DOHH2 (cell line): ENCODE measurements around the gene DMD.

Source experiments
- EZH2phosphoT487 ChIP-seq: fragments of 200-600 bp; sonication (generic); IDR thresholded peaks from 2 replicates; pipeline ENCODE4 v1.6.1; 2017; ENCODE audit warnings: borderline replicate concordance, mild to moderate bottlenecking, antibody characterized with exemption, low read length, moderate library complexity, mixed read lengths
- TF ChIP-seq, protein P1 (sequence below): fragments of 200-600 bp; sonication (generic); IDR thresholded peaks from one replicate; pipeline ENCODE4 v1.5.1; 2014; ENCODE audit warnings: antibody characterized with exemption, mild to moderate bottlenecking, low read depth, low read length; ENCODE audit not compliant: poor library complexity, severe bottlenecking

DNA sequence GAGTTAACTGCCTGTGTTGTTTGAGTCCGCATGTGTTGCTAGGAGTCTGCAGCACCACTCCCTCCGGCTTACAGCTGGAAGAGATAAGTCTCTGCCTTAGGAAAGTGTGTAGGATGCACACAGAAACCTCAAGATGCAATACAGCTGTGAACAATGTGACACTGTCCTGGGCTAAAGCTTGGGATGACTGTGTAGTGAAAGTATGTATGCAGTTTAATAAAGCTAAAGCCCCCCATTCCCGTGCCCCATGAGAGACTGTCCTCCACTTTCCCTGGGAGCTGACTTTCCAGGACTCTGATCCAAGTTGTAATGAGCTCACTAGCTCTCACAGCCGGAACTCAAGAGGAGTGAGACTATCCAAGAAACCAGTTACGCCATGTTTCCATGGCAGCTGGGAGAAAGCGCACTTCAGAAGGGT is 1982.9 kb downstream of the DMD start:
- TF ChIP-seq, protein P1, sequence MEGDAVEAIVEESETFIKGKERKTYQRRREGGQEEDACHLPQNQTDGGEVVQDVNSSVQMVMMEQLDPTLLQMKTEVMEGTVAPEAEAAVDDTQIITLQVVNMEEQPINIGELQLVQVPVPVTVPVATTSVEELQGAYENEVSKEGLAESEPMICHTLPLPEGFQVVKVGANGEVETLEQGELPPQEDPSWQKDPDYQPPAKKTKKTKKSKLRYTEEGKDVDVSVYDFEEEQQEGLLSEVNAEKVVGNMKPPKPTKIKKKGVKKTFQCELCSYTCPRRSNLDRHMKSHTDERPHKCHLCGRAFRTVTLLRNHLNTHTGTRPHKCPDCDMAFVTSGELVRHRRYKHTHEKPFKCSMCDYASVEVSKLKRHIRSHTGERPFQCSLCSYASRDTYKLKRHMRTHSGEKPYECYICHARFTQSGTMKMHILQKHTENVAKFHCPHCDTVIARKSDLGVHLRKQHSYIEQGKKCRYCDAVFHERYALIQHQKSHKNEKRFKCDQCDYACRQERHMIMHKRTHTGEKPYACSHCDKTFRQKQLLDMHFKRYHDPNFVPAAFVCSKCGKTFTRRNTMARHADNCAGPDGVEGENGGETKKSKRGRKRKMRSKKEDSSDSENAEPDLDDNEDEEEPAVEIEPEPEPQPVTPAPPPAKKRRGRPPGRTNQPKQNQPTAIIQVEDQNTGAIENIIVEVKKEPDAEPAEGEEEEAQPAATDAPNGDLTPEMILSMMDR, result no peak
- no peak for TF ChIP-seq EZH2phosphoT487
